Skeletal muscle tissue (tissue), 4 donors: ENCODE measurements around the gene NUB1. TPM values are rescaled to one million over a fixed set of nuclear protein-coding genes. Genes with fewer than 3 reads are reported as not detected.

Source experiments
- H3K27ac ChIP-seq: one replicate; pipeline ENCODE4 v1.7.0; 2013; ENCODE audit warnings: mild to moderate bottlenecking, low read depth, low read length, inconsistent platforms
- H3K27me3 ChIP-seq, 3 donors: one replicate each; pipeline ENCODE4 v1.7.0; 2013; ENCODE audit warnings: low read length in 3 of 3; ENCODE audit not compliant: control insufficient read depth in 3 of 3, insufficient read depth in 3 of 3
- H3K36me3 ChIP-seq, 3 donors: one replicate each; pipeline ENCODE4 v1.7.0; 2013; ENCODE audit warnings: low read length in 3 of 3; ENCODE audit not compliant: control insufficient read depth in 3 of 3, insufficient read depth in 3 of 3
- H3K4me1 ChIP-seq, 3 donors: one replicate each; pipeline ENCODE4 v1.7.0; 2013; ENCODE audit warnings: low read length in 3 of 3, mild to moderate bottlenecking in 3 of 3; ENCODE audit not compliant: control insufficient read depth in 3 of 3, insufficient read depth in 3 of 3
- H3K4me3 ChIP-seq, 3 donors: one replicate each; pipeline ENCODE4 v1.7.0; 2013; ENCODE audit warnings: low read length in 3 of 3
- H3K9ac ChIP-seq, 3 donors: one replicate each; pipeline ENCODE4 v1.7.0; 2013; ENCODE audit warnings: low read length in 3 of 3, mild to moderate bottlenecking in 3 of 3, moderate library complexity in 2 of 3, low read depth in 1 of 3
- H3K9me3 ChIP-seq, 3 donors: one replicate each; pipeline ENCODE4 v1.7.0; 2013; ENCODE audit warnings: low read length in 3 of 3; ENCODE audit not compliant: control insufficient read depth in 3 of 3
- total RNA-seq: library from RNA; depleted of rRNA; stranded (reverse); fragments of >200 nt; gene quantifications from one replicate; pipeline ENCODE4 v1.2.3, GENCODE V29; 2014
- donor health status: Osteomylitis.

Gene NUB1
- total RNA-seq, 1 donor from 2014 or later = 20.9 TPM

DNA sequence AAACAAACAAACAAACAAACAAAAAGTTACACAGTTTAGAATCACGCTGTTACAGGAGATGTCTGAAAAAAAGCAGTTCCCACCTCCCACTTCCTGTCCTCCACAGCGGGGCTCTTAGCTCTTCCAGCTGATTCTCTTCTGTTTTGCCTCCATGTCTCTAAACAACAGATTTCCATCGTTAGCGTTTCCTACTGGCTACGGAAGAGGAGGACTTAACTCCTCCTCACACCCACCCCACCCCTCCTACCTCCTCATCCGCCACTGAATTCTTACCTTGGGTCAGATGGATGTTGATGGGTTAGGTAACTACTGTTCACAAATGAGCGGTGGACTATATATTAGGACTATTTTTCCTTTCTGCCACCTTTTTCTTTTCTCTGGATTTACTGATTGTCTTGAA is 36.8 kb upstream of the NUB1 start:
- Histone ChIP-seq H3K27me3 (peaks cover 23 to 42% (median 41%) of the 10 kb centered on the region in 3 donors), H3K9ac (no peak overlapping the region), H3K4me3 (no peak overlapping the region), H3K27ac (no peak overlapping the region), H3K36me3 (no peaks in the 10 kb centered on the region), H3K4me1 (peaks cover 4% of the 10 kb centered on the region in 3 donors), H3K9me3 (no peaks in the 10 kb centered on the region)

DNA sequence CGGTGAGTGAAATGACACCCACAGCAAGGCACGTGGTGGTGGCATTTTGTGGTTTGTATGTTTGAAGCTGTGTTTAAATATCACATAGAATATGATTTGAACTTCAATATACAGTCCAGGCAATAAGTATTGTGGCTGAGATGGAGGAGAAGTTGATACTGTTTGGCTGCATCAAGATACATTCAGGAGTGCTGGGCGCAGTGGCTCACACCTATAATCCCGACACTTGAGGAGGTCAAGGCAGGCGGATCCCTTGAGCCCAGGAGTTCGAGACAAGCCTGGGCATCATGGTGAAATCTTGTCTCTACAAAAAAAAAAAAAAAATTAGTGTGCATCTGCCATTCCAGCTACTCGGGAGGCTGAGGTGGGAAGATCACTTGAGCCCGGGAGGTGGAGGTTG is 35.2 kb upstream of the NUB1 start:
- Histone ChIP-seq H3K9me3 (no peaks in the 10 kb centered on the region), H3K4me3 (no peak overlapping the region), H3K27me3 (peaks cover 20 to 38% (median 35%) of the 10 kb centered on the region in 3 donors), H3K9ac (no peak overlapping the region), H3K36me3 (no peaks in the 10 kb centered on the region), H3K4me1 (peaks cover 4% of the 10 kb centered on the region in 3 donors), H3K27ac (no peak overlapping the region)

DNA sequence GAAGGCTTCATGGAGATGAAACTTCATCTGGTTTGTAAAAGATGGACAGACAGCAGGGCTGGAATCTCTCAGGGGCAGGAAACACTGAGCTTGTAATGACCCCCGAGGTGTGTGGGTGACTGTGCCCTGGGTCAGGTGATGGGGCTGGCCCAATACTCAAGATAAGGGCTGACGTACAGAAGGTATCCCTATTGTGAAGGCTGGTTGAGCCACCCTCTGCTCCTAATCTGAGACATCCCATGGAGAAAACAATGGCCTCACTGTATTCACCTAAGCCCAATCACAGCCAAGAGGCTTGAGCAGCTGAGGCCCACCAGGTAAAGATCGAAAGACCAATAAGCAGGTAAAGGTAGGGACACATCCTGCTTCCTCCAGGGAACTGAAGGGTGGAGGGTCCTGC is 34.8 kb upstream of the NUB1 start:
- H3K4me1 ChIP-seq = peaks cover 4% of the 10 kb centered on the region in 3 donors
- no peak overlapping the region for H3K27ac ChIP-seq
- no peaks in the 10 kb centered on the region for H3K36me3 ChIP-seq
- H3K27me3 ChIP-seq = peaks cover 15 to 34% (median 32%) of the 10 kb centered on the region in 3 donors
- no peak overlapping the region for H3K9ac ChIP-seq
- H3K4me3 ChIP-seq = no peak overlapping the region
- H3K9me3 ChIP-seq = no peaks in the 10 kb centered on the region

DNA sequence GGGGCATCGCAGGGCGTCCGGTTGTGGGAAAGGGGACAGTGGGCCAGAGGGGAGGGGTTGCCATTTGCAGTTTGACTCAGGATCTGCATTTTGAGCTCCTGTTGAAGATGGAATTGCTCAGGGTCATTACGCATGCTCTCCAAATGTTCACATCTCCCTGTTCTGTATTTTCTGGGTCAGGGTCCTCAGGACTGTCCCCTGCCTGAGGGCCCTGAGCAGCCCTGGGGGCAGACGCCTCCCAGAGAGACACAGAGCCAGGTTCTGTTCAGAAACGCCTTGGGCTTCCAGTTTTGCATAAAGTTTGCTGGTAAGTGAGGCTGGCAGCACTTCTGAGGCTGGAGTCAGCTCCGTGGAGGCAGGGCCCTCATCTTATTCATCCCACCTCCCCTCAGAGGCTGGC is 34.1 kb upstream of the NUB1 start:
- H3K9me3 ChIP-seq = no peaks in the 10 kb centered on the region
- peaks cover 4% of the 10 kb centered on the region in 3 donors for H3K4me1 ChIP-seq
- no peaks in the 10 kb centered on the region for H3K36me3 ChIP-seq
- H3K27ac ChIP-seq = no peak overlapping the region
- H3K9ac ChIP-seq = no peak overlapping the region
- peaks cover 14 to 27% (median 25%) of the 10 kb centered on the region in 3 donors for H3K27me3 ChIP-seq
- no peak overlapping the region for H3K4me3 ChIP-seq

DNA sequence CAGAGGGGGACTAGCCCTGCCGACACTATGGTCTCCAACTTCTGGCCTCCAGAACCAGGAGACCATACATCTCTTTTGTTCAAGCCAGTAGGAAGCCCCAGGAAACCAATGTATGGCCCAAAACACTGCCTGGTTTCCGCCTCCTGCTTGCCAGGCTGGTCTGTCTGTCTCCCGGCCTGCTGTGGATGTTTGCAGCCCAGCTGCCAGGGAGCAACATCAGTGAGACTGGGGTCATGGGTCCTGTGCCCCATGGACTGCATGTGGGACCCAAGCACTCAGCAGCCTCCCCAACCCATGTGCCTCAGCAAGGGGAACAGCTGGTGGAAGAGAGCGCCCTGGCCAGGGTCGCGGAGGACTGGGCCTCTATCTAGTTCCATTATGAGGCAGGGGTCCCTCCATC is 33.4 kb upstream of the NUB1 start:
- H3K27ac ChIP-seq = no peak overlapping the region
- H3K9ac ChIP-seq = no peak overlapping the region
- peaks cover 12 to 24% (median 21%) of the 10 kb centered on the region in 3 donors for H3K27me3 ChIP-seq
- H3K9me3 ChIP-seq = no peaks in the 10 kb centered on the region
- H3K4me3 ChIP-seq = no peak overlapping the region
- H3K36me3 ChIP-seq = no peaks in the 10 kb centered on the region
- H3K4me1 ChIP-seq = peaks cover 4% of the 10 kb centered on the region in 3 donors

DNA sequence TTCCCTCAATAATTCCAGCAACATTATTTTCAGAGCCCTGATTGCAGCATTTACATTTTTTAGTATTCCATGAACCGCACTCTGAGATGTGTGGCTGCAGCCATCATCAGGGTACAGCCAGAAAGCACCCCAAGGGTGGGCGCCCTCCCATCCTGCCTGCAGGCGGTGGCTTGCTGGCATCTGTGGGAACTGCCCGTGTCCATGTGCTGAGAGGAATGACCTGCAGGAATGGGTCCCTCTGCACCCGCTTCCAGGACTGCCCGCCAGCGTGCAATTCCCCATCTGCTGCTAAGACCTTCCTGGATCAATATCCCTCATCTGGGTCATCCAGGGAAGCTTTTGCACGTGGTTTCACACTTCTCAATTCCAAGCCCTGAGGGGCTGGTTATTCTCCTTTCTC is 32.8 kb upstream of the NUB1 start:
- Histone ChIP-seq H3K4me3 (no peak overlapping the region), H3K27ac (no peak overlapping the region), H3K36me3 (no peaks in the 10 kb centered on the region), H3K9me3 (no peaks in the 10 kb centered on the region), H3K27me3 (peaks cover 8 to 21% (median 17%) of the 10 kb centered on the region in 3 donors), H3K4me1 (peaks cover under 1 to 3% (median 2%) of the 10 kb centered on the region in 3 donors), H3K9ac (no peak overlapping the region)

DNA sequence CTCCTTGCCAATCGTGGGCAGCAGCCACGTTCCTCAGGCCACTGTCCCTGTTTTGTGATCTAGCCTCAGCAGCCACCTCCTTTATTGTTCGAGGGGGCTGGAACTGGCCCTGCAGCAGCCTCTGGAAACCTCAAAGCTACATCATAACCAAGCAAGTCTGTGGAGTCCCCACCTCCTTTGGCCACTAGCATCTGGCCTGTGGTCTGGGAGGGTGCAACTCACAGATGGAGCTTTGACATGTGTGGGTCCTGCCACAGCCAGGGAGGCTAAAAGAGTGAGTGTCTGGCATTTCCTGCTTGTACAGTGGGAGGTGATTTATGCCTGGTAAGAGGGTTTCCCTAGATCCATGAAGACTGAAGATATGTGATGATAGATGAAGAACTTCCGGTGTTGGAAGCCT is 32.3 kb upstream of the NUB1 start:
- no peak overlapping the region for H3K27ac ChIP-seq
- peaks cover 7 to 20% (median 17%) of the 10 kb centered on the region in 3 donors for H3K27me3 ChIP-seq
- no peaks in the 10 kb centered on the region for H3K36me3 ChIP-seq
- H3K9ac ChIP-seq = no peak overlapping the region
- no peak overlapping the region for H3K4me3 ChIP-seq
- no peaks in the 10 kb centered on the region for H3K9me3 ChIP-seq
- H3K4me1 ChIP-seq = peaks cover 3 to 8% (median 7%) of the 10 kb centered on the region in 3 donors

DNA sequence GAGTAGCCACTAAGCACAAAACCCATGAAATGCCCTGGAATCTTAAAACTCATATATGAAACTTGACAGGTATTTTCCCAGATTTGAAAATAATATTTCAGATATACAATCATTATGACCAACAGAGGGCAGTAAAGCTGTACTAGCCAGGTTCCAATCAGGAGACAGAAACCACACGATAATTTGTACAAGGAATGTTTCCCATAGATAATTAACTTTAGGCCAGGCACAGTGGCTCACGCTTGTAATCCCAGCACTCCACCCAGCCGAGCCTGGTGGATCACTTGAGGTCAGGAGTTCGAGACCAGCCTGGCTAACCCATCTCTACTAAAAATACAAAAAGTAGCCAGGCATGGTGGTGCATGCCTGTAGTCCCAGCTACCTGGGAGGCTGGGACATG is 31.0 kb upstream of the NUB1 start:
- Histone ChIP-seq H3K4me3 (no peak overlapping the region), H3K9ac (no peak overlapping the region), H3K27ac (no peak overlapping the region), H3K36me3 (no peaks in the 10 kb centered on the region), H3K4me1 (peaks cover 5 to 11% (median 10%) of the 10 kb centered on the region in 3 donors), H3K9me3 (no peaks in the 10 kb centered on the region), H3K27me3 (peaks cover 3 to 17% (median 14%) of the 10 kb centered on the region in 3 donors)

DNA sequence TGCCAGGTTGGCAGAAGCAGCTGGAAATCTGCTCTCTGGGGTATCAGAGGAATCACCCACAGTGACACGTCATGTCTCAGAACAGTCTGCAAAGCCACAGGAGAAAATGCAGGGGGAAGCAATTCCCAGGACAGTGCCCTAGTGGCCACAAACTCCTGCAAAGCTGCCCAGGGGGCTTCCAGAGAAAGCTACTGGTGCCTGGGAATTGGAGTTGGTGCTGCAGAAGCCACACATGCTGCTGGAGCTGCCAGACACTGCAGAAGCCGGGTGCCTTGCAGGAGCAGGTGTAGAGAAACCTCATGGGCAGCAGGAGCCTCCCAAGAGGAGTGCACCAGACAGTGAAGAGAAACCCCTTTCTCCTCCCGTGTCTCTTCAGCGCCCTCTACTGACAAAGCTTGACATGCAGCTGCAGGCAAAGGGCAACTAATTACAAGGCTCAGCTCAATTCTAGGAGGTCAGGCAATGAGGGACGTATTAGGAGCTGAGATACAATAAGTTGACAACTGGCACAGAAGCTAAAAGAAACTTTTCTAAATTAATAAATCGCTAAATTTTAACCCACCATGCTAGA is 30.2 kb upstream of the NUB1 start:
- no peaks in the 10 kb centered on the region for H3K9me3 ChIP-seq
- H3K27me3 ChIP-seq = peaks cover 3 to 12% (median 10%) of the 10 kb centered on the region in 3 donors
- no peaks in the 10 kb centered on the region for H3K36me3 ChIP-seq
- no peak overlapping the region for H3K27ac ChIP-seq
- H3K4me1 ChIP-seq = peaks cover 5 to 11% (median 10%) of the 10 kb centered on the region in 3 donors
- no peak overlapping the region for H3K4me3 ChIP-seq
- H3K9ac ChIP-seq = no peak overlapping the region

DNA sequence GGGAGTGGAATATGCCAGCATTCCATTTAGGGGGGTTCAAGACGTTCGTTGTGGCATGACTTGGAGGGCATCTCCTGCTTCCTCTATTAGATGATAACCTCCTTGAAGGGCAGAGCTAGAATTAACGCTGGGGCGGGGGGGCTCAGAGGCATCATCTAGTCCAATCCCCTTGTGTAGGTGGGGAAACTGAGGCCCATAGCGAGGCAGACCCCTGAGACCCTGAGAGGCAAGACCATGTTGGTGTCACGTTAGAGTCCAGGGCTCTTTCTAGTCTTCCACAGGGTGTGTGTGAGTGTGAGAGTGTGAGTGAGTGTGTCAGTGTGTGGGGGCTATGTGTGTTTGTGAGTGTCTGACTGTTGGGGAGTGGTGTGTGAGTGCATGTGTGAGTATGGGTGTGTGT is 29.3 kb upstream of the NUB1 start:
- Histone ChIP-seq H3K9me3 (no peaks in the 10 kb centered on the region), H3K36me3 (no peaks in the 10 kb centered on the region), H3K27ac (no peak overlapping the region), H3K27me3 (peaks cover 0 to 5% (median 2%) of the 10 kb centered on the region in 3 donors), H3K9ac (no peak overlapping the region), H3K4me1 (peaks cover 5 to 11% (median 10%) of the 10 kb centered on the region in 3 donors), H3K4me3 (no peak overlapping the region)
